GM23248 (cell line): Measurements from ENCODE around the gene ANO10.

Experiments used
- EZH2 ChIP-seq: fragments of 200-600 bp; sonication (generic); IDR thresholded peaks from 2 replicates; pipeline ENCODE4 v1.6.1; 2018; ENCODE audit warnings: antibody characterized with exemption, mild to moderate bottlenecking; ENCODE audit not compliant: insufficient read depth, poor library complexity, severe bottlenecking
- EZH2phosphoT487 ChIP-seq: fragments of 200-600 bp; sonication (generic); IDR thresholded peaks from 2 replicates; pipeline ENCODE4 v1.6.1; 2018; ENCODE audit warnings: antibody characterized with exemption, moderate library complexity, mild to moderate bottlenecking, low read depth; ENCODE audit not compliant: insufficient read depth

- TF ChIP-seq EZH2 (no peak), EZH2phosphoT487 (no peak)
Measured at GRCh38 chr3:43549626-43550290, 72.1 kb downstream of the ANO10 start.
